ENCODE data around the gene TIMM29. TPM values are rescaled to one million over a fixed set of nuclear protein-coding genes. Genes with fewer than 3 reads are reported as not detected.

TIMM29 gene
- total RNA-seq, 1 experiment from 2014 or later, result 23.4 TPM

DNA sequence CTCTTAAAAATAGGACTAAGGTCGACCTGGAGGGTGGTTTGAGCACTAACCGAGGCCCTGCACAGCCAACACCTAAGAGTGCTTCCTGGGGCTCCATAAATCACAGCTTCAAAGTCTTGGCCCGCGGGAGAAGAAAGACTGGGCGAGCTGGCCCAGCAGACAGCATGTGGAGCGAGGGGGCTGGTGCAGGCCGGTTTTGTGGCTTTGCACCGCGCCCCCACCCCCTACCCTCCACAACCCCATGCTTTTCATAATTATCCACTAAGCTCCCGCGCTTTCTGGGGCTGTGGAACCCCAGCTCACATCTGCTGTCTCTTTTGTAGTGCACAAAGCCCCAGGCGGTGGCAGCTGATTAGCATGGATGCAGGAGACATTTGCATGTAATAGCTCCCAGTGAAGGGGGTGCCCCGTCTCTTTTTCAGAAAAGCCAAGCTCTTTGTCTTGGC is 40.2 kb upstream of the TIMM29 start:
- Histone ChIP-seq H4K91ac (ENCODE audit: insufficient read length, low read depth, low read length) (no peak overlapping the region), H3K9ac (ENCODE audit: extremely low read depth, insufficient read length, low read length) (no peak overlapping the region), H4K20me1 (ENCODE audit: control insufficient read depth, insufficient read depth, insufficient read length) (no peaks in the 10 kb centered on the region), H3K18ac (ENCODE audit: insufficient read length, low read depth, low read length) (no peak overlapping the region), H2BK12ac (ENCODE audit: insufficient read length, low read depth, low read length) (no peak overlapping the region), H2AFZ (ENCODE audit: low read length) (no peak overlapping the region), H4K8ac (replicated peaks; ENCODE audit: insufficient read length, low read depth, low read length) (no peak overlapping the region), H3K23me2 (ENCODE audit: insufficient read length, low read depth, low read length, poor library complexity, severe bottlenecking) (no peaks in the 10 kb centered on the region), H3K9me3 (ENCODE audit: control insufficient read depth, low read depth, low read length) (no peaks in the 10 kb centered on the region), H3K56ac (ENCODE audit: insufficient read length, low read depth, low read length) (no peak overlapping the region), H3K79me1 (ENCODE audit: insufficient read depth, low read depth, low read length, poor library complexity, severe bottlenecking) (no peaks in the 10 kb centered on the region), H2BK5ac (ENCODE audit: insufficient read length, low read length) (no peak overlapping the region), H2BK20ac (ENCODE audit: low read depth, low read length, poor library complexity, severe bottlenecking) (no peak overlapping the region), H2AK5ac (ENCODE audit: insufficient read length, low read length) (no peak overlapping the region), H3K23ac (ENCODE audit: insufficient read length, low read depth, low read length) (no peak overlapping the region), H3K4ac (ENCODE audit: low read depth, low read length) (no peak overlapping the region), H3K4me1 (ENCODE audit: insufficient read depth, low read length) (peaks cover 17% of the 10 kb centered on the region; the same call in 1 of the 2 replicates), H3K27me3 (ENCODE audit: insufficient read depth, low read length) (no peaks in the 10 kb centered on the region), H2BK120ac (ENCODE audit: low read depth, low read length, poor library complexity, severe bottlenecking) (no peak overlapping the region), H3K79me2 (ENCODE audit: insufficient read depth, low read length) (peaks cover 13% of the 10 kb centered on the region; the same call in 1 of the 2 replicates), H3K14ac (ENCODE audit: insufficient read depth, low read length) (no peak overlapping the region; the same call in 1 of the 2 replicates), H3K27ac (ENCODE audit: insufficient read length, low read depth, low read length) (no peak overlapping the region), H3T11ph (ENCODE audit: low read length) (no peak overlapping the region), H4K5ac (ENCODE audit: insufficient read length, low read depth, low read length) (no peak overlapping the region), H3K4me2 (ENCODE audit: insufficient read depth, insufficient read length, low read length) (no peak overlapping the region), H2BK15ac (ENCODE audit: low read depth, low read length) (no peak overlapping the region)
- Mint-ChIP-seq H3K27me3 (ENCODE audit: low read depth) (no peaks in the 10 kb centered on the region), H3K27ac (peak overlapping the region; percentile 82 to 97 (median 94); a peak in 6 of 7 replicates), H3K36me3 (ENCODE audit: insufficient read depth in 1 of 3, low read depth in 3 of 3) (peaks cover 0 to 3% (median 0%) of the 10 kb centered on the region in 3 experiments; a peak in 2 of 7 replicates), H3K4me1 (peaks cover 52 to 63% of the 10 kb centered on the region in 2 experiments), H3K9me3 (no peaks in the 10 kb centered on the region), H3K4me3 (peak overlapping the region; percentile 21 to 63; a peak in 3 of 5 replicates)
- DNase-seq, result peak; percentile 71
- TF ChIP-seq, protein P1, sequence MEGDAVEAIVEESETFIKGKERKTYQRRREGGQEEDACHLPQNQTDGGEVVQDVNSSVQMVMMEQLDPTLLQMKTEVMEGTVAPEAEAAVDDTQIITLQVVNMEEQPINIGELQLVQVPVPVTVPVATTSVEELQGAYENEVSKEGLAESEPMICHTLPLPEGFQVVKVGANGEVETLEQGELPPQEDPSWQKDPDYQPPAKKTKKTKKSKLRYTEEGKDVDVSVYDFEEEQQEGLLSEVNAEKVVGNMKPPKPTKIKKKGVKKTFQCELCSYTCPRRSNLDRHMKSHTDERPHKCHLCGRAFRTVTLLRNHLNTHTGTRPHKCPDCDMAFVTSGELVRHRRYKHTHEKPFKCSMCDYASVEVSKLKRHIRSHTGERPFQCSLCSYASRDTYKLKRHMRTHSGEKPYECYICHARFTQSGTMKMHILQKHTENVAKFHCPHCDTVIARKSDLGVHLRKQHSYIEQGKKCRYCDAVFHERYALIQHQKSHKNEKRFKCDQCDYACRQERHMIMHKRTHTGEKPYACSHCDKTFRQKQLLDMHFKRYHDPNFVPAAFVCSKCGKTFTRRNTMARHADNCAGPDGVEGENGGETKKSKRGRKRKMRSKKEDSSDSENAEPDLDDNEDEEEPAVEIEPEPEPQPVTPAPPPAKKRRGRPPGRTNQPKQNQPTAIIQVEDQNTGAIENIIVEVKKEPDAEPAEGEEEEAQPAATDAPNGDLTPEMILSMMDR (conservative IDR thresholded peaks at IDR 0.05), result no peak
- no CpG with 5 or more reads among the region's 13 CpGs for WGBS (ENCODE audit: extremely low coverage, insufficient read length, low lambda C conversion rate)
